Measurements from ENCODE around the gene PGP.

PGP gene

GRCh38 chr16:2163211-2163881 lies 51.3 kb downstream of the PGP start:
- DNase-seq (ENCODE audit: low read depth), result no peak

GRCh38 chr16:2162676-2163118 lies 51.9 kb downstream of the PGP start:
- no peak for DNase-seq (ENCODE audit: low read depth)

DNA sequence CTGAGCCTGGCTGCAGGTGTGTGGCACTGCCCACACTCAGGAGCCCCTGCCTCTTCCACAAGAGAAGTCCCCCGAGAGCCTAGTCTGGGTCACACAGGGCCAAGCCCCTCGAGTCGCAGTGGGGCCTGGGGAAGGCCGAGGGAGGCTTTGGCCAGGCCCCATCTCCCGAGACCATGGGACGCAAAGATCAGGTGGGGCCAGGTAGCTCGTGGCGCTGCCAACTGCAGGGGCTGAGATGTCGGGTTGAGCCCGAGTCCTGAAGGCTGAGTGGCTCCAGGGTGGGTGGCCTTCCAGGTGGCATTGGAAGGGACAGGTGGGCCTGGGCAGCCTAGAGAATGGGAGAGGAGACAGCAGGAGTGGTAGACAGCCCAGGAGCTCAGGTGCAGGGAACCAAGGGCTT lies 52.7 kb downstream of the PGP start:
- no peak for DNase-seq (ENCODE audit: low read depth)
